Measurements from ENCODE around the gene DMPK.
"Not testable (repeated sequence)": the region's sequence is repeated elsewhere in the genome, so short reads cannot be mapped to it uniquely, and the experiment has no call there.

DMPK gene

GRCh38 chr19:45733160-45733810, 49.0 kb downstream of the DMPK start, which contains the start of gene MEIOSIN:
Gene MEIOSIN, plus strand, starts transcription at chr19:45733439. Its CDS starts 1,938 bp downstream, at chr19:45735377.
- DNase-seq, result no peak

- peak; percentile 100 for DNase-seq
Observed at GRCh38 chr19:45730368-45731288, 51.7 kb downstream of the DMPK start, which contains the start of gene FBXO46. Gene FBXO46, minus strand, starts transcription at chr19:45730896. Its CDS starts 17,401 bp downstream, at chr19:45713495.

- no peak for DNase-seq
Observed at GRCh38 chr19:45729800-45730290, 52.4 kb downstream of the DMPK start.

- not testable (repeated sequence) for DNase-seq
Observed at GRCh38 chr19:45728683-45729082, 53.6 kb downstream of the DMPK start.

- DNase-seq, result not testable (repeated sequence)
Observed at GRCh38 chr19:45720065-45720464, 62.2 kb downstream of the DMPK start.
